ENCODE measurements around the gene CYP1B1.

- TF ChIP-seq CTCF (IDR thresholded peaks at IDR 0.05) = no peak
- no peak for TF ChIP-seq POLR2A (IDR thresholded peaks at IDR 0.05)
These were observed 7.7 kb downstream of the CYP1B1 start for GRCh38 chr2:38068234-38068633.

Measured in esophagus squamous epithelium (tissue), 4 donors.